Measurements from ENCODE around the gene TTC21A.

TTC21A gene

GRCh38 chr3:39128951-39129350, 21.5 kb downstream of the TTC21A start:
- TF ChIP-seq CTCF (IDR thresholded peaks at IDR 0.05; ENCODE audit: low read depth, low read length, missing control alignments) = no peak
- no peak overlapping the region for H3K4me3 ChIP-seq (ENCODE audit: low read depth, low read length)
- in situ Hi-C loops (cut with HindIII; ENCODE audit: low sequenced_read_pairs) = no loop called here
- DNase-seq (ENCODE audit: low read depth) = no peak

- no peak for DNase-seq (ENCODE audit: low read depth)
- in situ Hi-C loops (cut with HindIII; ENCODE audit: low sequenced_read_pairs) = no loop called here
- TF ChIP-seq CTCF (IDR thresholded peaks at IDR 0.05; ENCODE audit: low read depth, low read length, missing control alignments) = no peak
- no peak overlapping the region for H3K4me3 ChIP-seq (ENCODE audit: low read depth, low read length)
These were observed 22.5 kb downstream of the TTC21A start for GRCh38 chr3:39130026-39130425.

DNA sequence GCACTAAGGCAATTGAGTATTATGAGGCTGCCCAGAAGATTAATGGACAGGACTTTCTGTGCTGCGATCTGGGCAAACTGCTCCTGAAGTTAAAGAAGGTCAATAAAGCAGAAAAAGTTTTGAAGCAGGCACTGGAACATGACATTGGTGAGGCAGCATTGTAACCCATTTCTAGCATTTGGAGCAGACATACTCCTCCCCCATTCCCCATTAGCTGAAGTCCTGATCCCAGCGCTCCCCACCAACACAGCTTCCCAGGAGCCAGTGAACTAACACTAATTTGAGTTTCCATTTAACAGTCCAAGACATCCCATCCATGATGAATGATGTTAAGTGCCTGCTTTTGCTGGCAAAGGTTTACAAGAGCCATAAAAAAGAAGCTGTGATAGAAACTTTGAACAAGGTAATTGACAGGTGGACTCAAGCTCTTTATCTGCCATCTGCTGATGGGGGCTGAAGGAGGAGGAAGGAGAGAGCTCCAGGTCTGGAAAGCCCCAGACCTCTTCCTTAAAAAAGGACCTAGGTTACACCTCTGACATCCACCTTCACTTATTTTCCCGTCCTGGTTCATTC, 23.3 kb downstream of the TTC21A start:
- no peak for TF ChIP-seq CTCF (IDR thresholded peaks at IDR 0.05; ENCODE audit: low read depth, low read length, missing control alignments)
- in situ Hi-C loops (cut with HindIII; ENCODE audit: low sequenced_read_pairs) = no loop called here

DNA sequence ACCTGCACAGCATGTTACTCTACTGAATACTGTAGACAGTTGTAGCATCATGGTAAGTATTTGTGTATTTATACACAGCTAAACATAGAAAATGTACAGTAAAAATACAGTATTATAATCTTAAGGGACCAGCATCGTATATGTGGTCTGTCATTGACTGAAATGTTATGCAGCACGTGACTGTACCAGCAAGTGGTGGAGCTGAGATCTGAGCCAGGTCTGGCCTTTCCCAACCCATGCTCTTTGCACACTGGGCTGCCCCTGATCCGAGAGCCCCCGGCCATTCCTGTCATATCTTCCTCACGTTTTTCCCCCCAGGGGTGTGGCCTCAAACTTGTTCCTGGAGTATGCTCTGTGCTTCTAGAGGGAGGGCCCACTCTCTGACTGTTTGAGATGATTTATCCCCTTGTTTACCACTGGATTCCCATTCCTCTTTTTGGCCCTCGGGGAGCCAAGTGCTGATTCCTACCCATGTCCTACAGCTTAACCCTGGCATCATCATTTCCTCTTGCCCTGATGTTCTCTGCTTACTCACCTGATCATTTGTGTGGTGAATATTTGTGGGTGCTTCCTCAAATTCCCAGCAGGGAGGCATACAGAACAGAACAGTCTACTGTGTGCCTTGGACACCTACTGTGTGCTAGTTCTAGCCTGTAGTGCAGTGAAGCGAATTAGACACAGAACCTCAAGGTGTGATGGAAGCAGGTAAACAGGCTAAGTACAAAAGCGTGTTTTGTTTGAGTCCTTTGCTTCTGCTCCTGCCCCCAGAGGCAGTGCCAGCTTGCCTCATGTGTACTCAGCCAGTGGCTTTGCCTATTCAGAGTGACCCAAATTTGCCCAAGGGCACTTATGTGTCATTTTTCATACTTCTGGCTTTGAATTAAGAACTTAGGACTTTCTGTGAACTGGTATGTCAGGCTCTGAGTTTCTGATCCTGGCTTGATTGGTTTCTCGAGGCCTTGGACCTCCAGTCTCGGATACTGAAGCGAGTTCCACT, 24.9 kb downstream of the TTC21A start:
- H3K4me3 ChIP-seq (ENCODE audit: low read depth, low read length) = no peak overlapping the region
- no peak for DNase-seq (ENCODE audit: low read depth)
- no peak for TF ChIP-seq CTCF (IDR thresholded peaks at IDR 0.05; ENCODE audit: low read depth, low read length, missing control alignments)
- in situ Hi-C loops (cut with HindIII; ENCODE audit: low sequenced_read_pairs) = no loop called here

More for the DNA sequence above, 23.3 kb downstream of the TTC21A start:
- DNase-seq (ENCODE audit: low read depth) = no peak
- H3K4me3 ChIP-seq (ENCODE audit: low read depth, low read length) = no peak overlapping the region

- in situ Hi-C loops (cut with HindIII; ENCODE audit: low sequenced_read_pairs) = no loop called here
- no peak overlapping the region for H3K4me3 ChIP-seq (ENCODE audit: low read depth, low read length)
- no peak for DNase-seq (ENCODE audit: low read depth)
- TF ChIP-seq CTCF (IDR thresholded peaks at IDR 0.05; ENCODE audit: low read depth, low read length, missing control alignments) = no peak
These were observed 25.6 kb downstream of the TTC21A start for GRCh38 chr3:39133093-39133490.

- DNase-seq (ENCODE audit: low read depth) = no peak
- in situ Hi-C loops (cut with HindIII; ENCODE audit: low sequenced_read_pairs) = no loop called here
- H3K4me3 ChIP-seq (ENCODE audit: low read depth, low read length) = no peak overlapping the region
- TF ChIP-seq CTCF (IDR thresholded peaks at IDR 0.05; ENCODE audit: low read depth, low read length, missing control alignments) = no peak
These were observed 26.3 kb downstream of the TTC21A start for GRCh38 chr3:39133822-39134221.

All from astrocyte of the cerebellum (primary cell).